NK-92 (cell line): ENCODE data around the gene HNRNPM.

ENCODE experiments used
- DNase-seq: peaks from one replicate; lab custom pipeline; 2025; ENCODE audit not compliant: unreplicated experiment; lab: John Stamatoyannopoulos, UW

Gene HNRNPM

DNA sequence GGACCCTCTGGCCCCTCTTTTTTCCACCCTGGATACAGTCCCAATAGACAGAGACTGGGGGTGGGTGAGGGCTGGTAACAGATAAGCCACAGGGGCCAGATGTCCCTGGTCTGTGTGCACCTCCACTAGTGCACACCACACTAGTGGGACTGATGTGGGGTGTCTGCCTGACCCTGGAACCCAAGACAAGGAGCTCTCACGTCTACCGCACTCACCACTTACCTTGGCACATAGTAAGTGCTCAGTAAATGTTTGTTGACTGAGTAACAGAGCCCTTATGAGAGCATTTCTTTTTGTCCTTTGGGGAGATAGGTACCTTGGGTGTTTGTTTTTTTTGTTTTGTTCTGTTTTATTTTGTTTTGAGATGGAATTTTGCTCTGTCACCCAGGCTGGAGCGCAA, 92.3 kb downstream of the HNRNPM start:
- no peak for DNase-seq
